ENCODE data around the gene MRTFA. TPM values are rescaled to one million over a fixed set of nuclear protein-coding genes. Genes with fewer than 3 reads are reported as not detected.
"Not testable (repeated sequence)": the region's sequence is repeated elsewhere in the genome, so short reads cannot be mapped to it uniquely, and the experiment has no call there.

MRTFA gene
- total RNA-seq, 1 experiment from 2014 or later: 52.7 TPM

DNA sequence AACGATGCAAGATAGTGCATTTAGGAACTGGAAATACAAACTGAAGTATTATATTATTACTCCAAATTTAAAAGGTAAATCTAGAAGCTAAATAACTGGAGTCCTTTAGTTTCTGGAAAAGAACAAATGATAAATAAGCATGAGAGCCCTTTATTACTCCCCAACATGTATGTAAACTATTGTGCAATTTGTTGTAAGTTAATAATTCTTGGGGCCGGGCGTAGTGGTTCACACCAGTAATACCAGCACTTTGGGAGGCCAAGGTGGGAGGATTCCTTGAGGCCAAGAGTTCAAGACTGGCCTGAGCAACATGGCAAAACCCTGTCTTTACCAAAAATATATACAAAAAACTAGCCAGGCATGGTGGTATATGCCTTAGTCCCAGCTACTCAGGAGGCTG lies 255.1 kb downstream of the MRTFA start:
- Mint-ChIP-seq H3K27ac (ENCODE audit: low read depth, unreplicated experiment) (no peak overlapping the region), H3K36me3 (ENCODE audit: insufficient read depth, unreplicated experiment) (peaks cover 11% of the 10 kb centered on the region), H3K27me3 (ENCODE audit: insufficient read depth, unreplicated experiment) (no peaks in the 10 kb centered on the region), H3K4me1 (ENCODE audit: insufficient read depth, unreplicated experiment) (peaks cover 6% of the 10 kb centered on the region), H3K9me3 (ENCODE audit: unreplicated experiment) (no peaks in the 10 kb centered on the region), H3K4me3 (ENCODE audit: unreplicated experiment) (no peak overlapping the region)
- CTCF ChIA-PET: interaction anchor here (0.7 to 2.0 kb wide), 2 partner anchors 55 to 95 kb away, joined by 3 to 8 read pairs; no protein-coding TSS in a partner anchor
- TF ChIP-seq, protein P1, sequence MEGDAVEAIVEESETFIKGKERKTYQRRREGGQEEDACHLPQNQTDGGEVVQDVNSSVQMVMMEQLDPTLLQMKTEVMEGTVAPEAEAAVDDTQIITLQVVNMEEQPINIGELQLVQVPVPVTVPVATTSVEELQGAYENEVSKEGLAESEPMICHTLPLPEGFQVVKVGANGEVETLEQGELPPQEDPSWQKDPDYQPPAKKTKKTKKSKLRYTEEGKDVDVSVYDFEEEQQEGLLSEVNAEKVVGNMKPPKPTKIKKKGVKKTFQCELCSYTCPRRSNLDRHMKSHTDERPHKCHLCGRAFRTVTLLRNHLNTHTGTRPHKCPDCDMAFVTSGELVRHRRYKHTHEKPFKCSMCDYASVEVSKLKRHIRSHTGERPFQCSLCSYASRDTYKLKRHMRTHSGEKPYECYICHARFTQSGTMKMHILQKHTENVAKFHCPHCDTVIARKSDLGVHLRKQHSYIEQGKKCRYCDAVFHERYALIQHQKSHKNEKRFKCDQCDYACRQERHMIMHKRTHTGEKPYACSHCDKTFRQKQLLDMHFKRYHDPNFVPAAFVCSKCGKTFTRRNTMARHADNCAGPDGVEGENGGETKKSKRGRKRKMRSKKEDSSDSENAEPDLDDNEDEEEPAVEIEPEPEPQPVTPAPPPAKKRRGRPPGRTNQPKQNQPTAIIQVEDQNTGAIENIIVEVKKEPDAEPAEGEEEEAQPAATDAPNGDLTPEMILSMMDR (IDR thresholded peaks at IDR 0.05; ENCODE audit: unreplicated experiment): no peak
- no peak for DNase-seq (ENCODE audit: unreplicated experiment)
- POLR2A ChIA-PET: interaction anchor here (1.3 kb wide), 1 partner anchor 33 kb away, joined by 3 read pairs; no protein-coding TSS in a partner anchor
- no TSS peak for BruUV-seq (replicated peaks)
- intact Hi-C loops (cut with micrococcal nuclease): no loop called here

DNA sequence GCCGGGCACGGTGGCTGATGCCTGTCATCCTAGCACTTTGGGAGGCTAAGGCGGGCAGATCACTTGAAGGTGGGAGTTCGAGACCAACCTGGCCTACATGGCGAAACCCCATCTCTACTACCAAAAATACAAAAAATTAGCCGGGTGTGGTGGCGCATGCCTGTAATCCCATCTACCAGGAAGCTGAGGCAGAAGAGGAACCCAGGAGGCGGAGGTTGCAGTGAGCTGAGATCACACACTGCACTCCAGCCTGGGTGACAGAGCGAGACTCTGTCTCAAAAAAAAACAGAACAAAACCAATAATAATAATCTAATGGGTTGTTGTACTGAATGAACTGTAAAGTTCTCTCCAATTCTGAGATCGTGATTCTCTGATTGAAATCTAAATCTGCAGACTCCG lies 258.1 kb downstream of the MRTFA start:
- BruUV-seq (replicated peaks); H3K27me3 Mint-ChIP-seq (ENCODE audit: insufficient read depth, unreplicated experiment); H3K4me3 Mint-ChIP-seq (ENCODE audit: unreplicated experiment); POLR2A ChIA-PET; H3K27ac Mint-ChIP-seq (ENCODE audit: low read depth, unreplicated experiment); DNase-seq (ENCODE audit: unreplicated experiment); H3K4me1 Mint-ChIP-seq (ENCODE audit: insufficient read depth, unreplicated experiment); H3K9me3 Mint-ChIP-seq (ENCODE audit: unreplicated experiment); intact Hi-C loops (cut with micrococcal nuclease): not testable (repeated sequence)
- peaks cover 11% of the 10 kb centered on the region for H3K36me3 Mint-ChIP-seq (ENCODE audit: insufficient read depth, unreplicated experiment)
- CTCF ChIA-PET: interaction anchor here (0.6 kb wide), 1 partner anchor 187 kb away, joined by 5 read pairs; no protein-coding TSS in a partner anchor

DNA sequence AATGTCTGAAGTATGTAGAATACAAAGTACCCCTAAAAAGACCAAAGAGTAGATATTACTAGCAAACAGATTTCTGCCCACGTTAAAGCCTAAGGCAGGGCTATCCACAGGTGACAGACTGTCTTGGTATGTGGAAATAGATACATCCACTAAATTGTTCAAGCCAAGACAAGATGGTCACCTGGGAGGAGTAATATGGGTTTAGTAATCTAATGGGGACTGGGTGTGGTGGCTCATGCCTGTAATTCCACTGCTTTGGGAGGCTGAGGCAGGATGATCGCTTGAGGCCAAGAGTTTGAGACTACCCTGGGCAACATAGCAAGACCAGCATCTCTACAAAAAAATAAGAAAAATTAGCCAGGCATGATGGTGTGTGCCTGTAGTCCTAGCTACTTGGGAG lies 258.6 kb downstream of the MRTFA start:
- peak; percentile 4 for DNase-seq (ENCODE audit: unreplicated experiment)
- no peak overlapping the region for H3K4me3 Mint-ChIP-seq (ENCODE audit: unreplicated experiment)
- POLR2A ChIA-PET: no interaction called here
- no peak overlapping the region for H3K27ac Mint-ChIP-seq (ENCODE audit: low read depth, unreplicated experiment)
- CTCF ChIA-PET: no interaction called here
- no peaks in the 10 kb centered on the region for H3K9me3 Mint-ChIP-seq (ENCODE audit: unreplicated experiment)
- no peaks in the 10 kb centered on the region for H3K27me3 Mint-ChIP-seq (ENCODE audit: insufficient read depth, unreplicated experiment)
- peaks cover 5% of the 10 kb centered on the region for H3K4me1 Mint-ChIP-seq (ENCODE audit: insufficient read depth, unreplicated experiment)
- no TSS peak for BruUV-seq (replicated peaks)
- peaks cover 11% of the 10 kb centered on the region for H3K36me3 Mint-ChIP-seq (ENCODE audit: insufficient read depth, unreplicated experiment)
- TF ChIP-seq, protein P1 (IDR thresholded peaks at IDR 0.05; ENCODE audit: unreplicated experiment): no peak
- intact Hi-C loops (cut with micrococcal nuclease): no loop called here

DNA sequence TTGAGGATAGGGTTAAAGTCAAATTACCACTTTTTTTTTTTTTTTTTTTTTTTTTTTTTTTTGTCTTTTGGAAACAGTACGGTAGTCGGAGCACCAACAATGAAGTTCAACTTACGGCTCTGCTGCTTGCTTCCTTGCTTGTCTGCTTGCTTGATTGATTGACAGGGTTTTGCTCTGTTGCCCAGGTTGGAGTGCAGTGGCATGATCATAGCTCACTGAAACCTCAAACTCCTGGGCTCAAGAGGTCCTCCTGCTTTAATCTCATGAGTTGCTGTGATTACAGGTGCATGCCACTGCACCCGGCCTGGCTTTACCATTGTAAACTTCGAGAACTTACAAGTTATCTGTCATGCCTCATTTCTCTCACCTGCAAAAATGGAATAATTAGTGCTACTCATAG lies 260.4 kb downstream of the MRTFA start:
- CTCF ChIA-PET: no interaction called here
- no peak for DNase-seq (ENCODE audit: unreplicated experiment)
- no peak overlapping the region for H3K4me3 Mint-ChIP-seq (ENCODE audit: unreplicated experiment)
- no peaks in the 10 kb centered on the region for H3K27me3 Mint-ChIP-seq (ENCODE audit: insufficient read depth, unreplicated experiment)
- TF ChIP-seq, protein P1 (IDR thresholded peaks at IDR 0.05; ENCODE audit: unreplicated experiment): no peak
- peaks cover 5% of the 10 kb centered on the region for H3K36me3 Mint-ChIP-seq (ENCODE audit: insufficient read depth, unreplicated experiment)
- intact Hi-C loops (cut with micrococcal nuclease): no loop called here
- peaks cover 11% of the 10 kb centered on the region for H3K4me1 Mint-ChIP-seq (ENCODE audit: insufficient read depth, unreplicated experiment)
- POLR2A ChIA-PET: interaction anchor here (0.5 to 1.4 kb wide), 4 partner anchors 9 to 856 kb away, joined by 3 read pairs; partner anchors contain the start of gene ATF4
- H3K9me3 Mint-ChIP-seq (ENCODE audit: unreplicated experiment): no peaks in the 10 kb centered on the region
- no peak overlapping the region for H3K27ac Mint-ChIP-seq (ENCODE audit: low read depth, unreplicated experiment)
- BruUV-seq (replicated peaks): no TSS peak

DNA sequence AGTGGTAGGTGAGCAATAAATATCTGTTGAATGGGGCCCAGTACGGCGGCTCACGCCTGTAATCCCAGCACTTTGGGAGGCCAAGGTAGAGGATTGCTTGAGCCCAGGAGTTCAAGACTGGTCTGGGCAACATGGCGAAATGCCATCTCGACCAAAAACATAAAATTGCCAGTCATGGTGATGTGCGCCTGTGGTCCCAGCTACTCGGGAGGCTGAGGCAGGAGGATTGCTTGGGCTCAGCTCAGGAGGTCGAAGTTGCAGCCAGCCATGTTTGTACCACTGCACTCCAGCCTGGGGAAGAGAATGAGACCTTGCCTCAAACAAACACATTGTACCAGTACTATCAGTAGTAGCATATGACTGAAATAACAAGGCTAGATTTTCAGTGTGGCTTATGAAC lies 262.0 kb downstream of the MRTFA start:
- H3K9me3 Mint-ChIP-seq (ENCODE audit: unreplicated experiment): no peaks in the 10 kb centered on the region
- no peak for DNase-seq (ENCODE audit: unreplicated experiment)
- H3K27ac Mint-ChIP-seq (ENCODE audit: low read depth, unreplicated experiment): no peak overlapping the region
- TF ChIP-seq, protein P1 (IDR thresholded peaks at IDR 0.05; ENCODE audit: unreplicated experiment): no peak
- intact Hi-C loops (cut with micrococcal nuclease): no loop called here
- POLR2A ChIA-PET: no interaction called here
- peaks cover 6% of the 10 kb centered on the region for H3K36me3 Mint-ChIP-seq (ENCODE audit: insufficient read depth, unreplicated experiment)
- H3K4me3 Mint-ChIP-seq (ENCODE audit: unreplicated experiment): no peak overlapping the region
- CTCF ChIA-PET: interaction anchor here (0.6 to 1.0 kb wide), 2 partner anchors 148 to 271 kb away, joined by 3 read pairs; no protein-coding TSS in a partner anchor
- H3K4me1 Mint-ChIP-seq (ENCODE audit: insufficient read depth, unreplicated experiment): peaks cover 12% of the 10 kb centered on the region
- H3K27me3 Mint-ChIP-seq (ENCODE audit: insufficient read depth, unreplicated experiment): no peaks in the 10 kb centered on the region
- BruUV-seq (replicated peaks): no TSS peak
